Colonic mucosa (tissue), 4 donors: Measurements from ENCODE around the gene FLYWCH2. TPM values are rescaled to one million over a fixed set of nuclear protein-coding genes. Genes with fewer than 3 reads are reported as not detected.
A peak's percentile ranks its signal among the peaks of the same experiment; 100 is the strongest.
"Not testable (repeated sequence)": the region's sequence is repeated elsewhere in the genome, so short reads cannot be mapped to it uniquely, and the experiment has no call there.

ENCODE experiments used
- DNase-seq: peaks from one replicate; pipeline ENCODE4 v3.0.0-alpha.2; 2020
- H3K27ac ChIP-seq: fragments of 200-600 bp; one replicate; pipeline ENCODE4 v1.8.0; 2021
- H3K27me3 ChIP-seq: fragments of 200-600 bp; one replicate; pipeline ENCODE4 v1.8.0; 2021
- H3K36me3 ChIP-seq: fragments of 200-600 bp; one replicate; pipeline ENCODE4 v1.8.0; 2021
- H3K4me1 ChIP-seq: fragments of 200-600 bp; one replicate; pipeline ENCODE4 v1.8.0; 2021; ENCODE audit warnings: mild to moderate bottlenecking
- H3K4me3 ChIP-seq: fragments of 200-600 bp; one replicate; pipeline ENCODE4 v1.8.0; 2021
- H3K9ac ChIP-seq, 2 donors: one replicate each; pipeline ENCODE4 v1.7.0; 2013; ENCODE audit warnings: control low read depth in 2 of 2, low read depth in 2 of 2, low read length in 2 of 2
- H3K9me3 ChIP-seq: fragments of 200-600 bp; one replicate; pipeline ENCODE4 v1.8.0; 2021
- intact Hi-C: fragments of 100-400 bp; cut with DNase I; formaldehyde crosslinking; loops from one replicate; pipeline ENCODE4 v1.14.1; 2022
- total RNA-seq, 2 donors: library from RNA; stranded (reverse); fragmentation: NEBNext Ultra II Directional in 1 of 2; extraction: Animal tissue kit (Norgen Biotek cat#: 25700) in 1 of 2; gene quantifications; one replicate each; pipeline ENCODE4 v1.2.1, GENCODE V29; 2021
- TF ChIP-seq, protein P1 (sequence below): fragments of 200-600 bp; IDR thresholded peaks from one replicate; pipeline ENCODE4 v1.8.0; 2022; ENCODE audit warnings: antibody characterized with exemption, mild to moderate bottlenecking
- donor health status: healthy.
- donor health status: DM: no; HTN: no; CAD: no.
- donor health status: DM: no; HTN: no; CAD: no.

The FLYWCH2 gene
- total RNA-seq, 2 donors from 2014 or later: 16.2 to 24.8 TPM

DNA sequence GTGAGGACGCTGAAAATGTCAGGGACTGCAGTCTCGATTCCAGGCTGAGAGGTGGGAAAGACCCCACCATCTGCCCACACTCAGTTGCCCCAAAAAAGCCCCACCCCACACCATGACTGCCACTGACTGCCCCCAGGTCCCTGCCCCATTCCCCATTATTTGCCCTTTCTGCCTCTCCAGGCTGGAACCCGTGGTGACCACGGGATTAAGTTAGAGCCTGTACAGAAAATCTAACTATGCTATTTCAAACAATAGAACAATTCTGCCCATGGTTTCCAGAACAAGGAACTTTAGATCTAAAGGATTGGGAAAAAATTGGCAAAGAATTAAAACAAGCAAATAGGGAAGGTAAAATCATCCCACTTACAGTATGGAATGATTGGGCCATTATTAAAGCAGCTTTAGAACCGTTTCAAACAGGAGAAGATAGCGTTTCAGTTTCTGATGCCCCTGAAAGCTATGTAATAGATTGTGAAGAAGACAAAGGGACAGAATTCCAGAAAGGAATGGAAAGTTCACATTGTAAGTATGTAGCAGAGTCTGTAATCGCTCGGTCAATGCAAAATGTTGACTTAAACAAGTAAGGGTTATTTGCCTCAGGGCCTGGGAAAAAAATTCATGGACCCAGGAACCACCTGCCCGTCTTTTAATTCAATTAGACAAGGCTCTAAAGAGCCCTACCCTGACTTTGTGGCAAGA lies 43.1 kb downstream of the FLYWCH2 start:
- H3K4me1 ChIP-seq: peaks cover 3% of the 10 kb centered on the region
- H3K36me3 ChIP-seq: no peaks in the 10 kb centered on the region
- DNase-seq: no peak
- intact Hi-C loops: no loop called here
- H3K4me3 ChIP-seq: no peak overlapping the region
- H3K27me3 ChIP-seq: no peaks in the 10 kb centered on the region
- no peaks in the 10 kb centered on the region for H3K9me3 ChIP-seq
- H3K27ac ChIP-seq: no peak overlapping the region
- TF ChIP-seq, protein P1, sequence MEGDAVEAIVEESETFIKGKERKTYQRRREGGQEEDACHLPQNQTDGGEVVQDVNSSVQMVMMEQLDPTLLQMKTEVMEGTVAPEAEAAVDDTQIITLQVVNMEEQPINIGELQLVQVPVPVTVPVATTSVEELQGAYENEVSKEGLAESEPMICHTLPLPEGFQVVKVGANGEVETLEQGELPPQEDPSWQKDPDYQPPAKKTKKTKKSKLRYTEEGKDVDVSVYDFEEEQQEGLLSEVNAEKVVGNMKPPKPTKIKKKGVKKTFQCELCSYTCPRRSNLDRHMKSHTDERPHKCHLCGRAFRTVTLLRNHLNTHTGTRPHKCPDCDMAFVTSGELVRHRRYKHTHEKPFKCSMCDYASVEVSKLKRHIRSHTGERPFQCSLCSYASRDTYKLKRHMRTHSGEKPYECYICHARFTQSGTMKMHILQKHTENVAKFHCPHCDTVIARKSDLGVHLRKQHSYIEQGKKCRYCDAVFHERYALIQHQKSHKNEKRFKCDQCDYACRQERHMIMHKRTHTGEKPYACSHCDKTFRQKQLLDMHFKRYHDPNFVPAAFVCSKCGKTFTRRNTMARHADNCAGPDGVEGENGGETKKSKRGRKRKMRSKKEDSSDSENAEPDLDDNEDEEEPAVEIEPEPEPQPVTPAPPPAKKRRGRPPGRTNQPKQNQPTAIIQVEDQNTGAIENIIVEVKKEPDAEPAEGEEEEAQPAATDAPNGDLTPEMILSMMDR: no peak
- no peak overlapping the region for H3K9ac ChIP-seq

DNA sequence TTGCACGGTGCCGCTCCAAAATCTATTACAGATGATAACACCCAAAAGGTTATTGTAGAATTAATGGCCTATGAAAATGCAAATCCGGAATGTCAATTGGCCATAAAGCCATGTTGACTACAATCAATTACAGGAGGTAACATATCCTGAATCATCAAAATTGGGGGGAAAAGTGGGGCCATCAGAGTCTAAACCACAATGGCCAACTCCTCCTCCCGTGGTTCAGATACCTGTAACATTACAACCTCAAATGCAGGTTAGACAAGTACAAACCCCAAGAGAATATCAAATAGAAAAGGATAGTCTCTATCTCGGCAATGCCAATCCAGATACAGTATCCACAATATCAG lies 43.6 kb downstream of the FLYWCH2 start:
- intact Hi-C loops: no loop called here
- Histone ChIP-seq H3K27ac (no peak overlapping the region), H3K4me1 (peaks cover 3% of the 10 kb centered on the region), H3K9me3 (no peaks in the 10 kb centered on the region), H3K4me3 (no peak overlapping the region), H3K27me3 (no peaks in the 10 kb centered on the region), H3K36me3 (no peaks in the 10 kb centered on the region), H3K9ac (no peak overlapping the region)
- TF ChIP-seq, protein P1: no peak
- DNase-seq: no peak

DNA sequence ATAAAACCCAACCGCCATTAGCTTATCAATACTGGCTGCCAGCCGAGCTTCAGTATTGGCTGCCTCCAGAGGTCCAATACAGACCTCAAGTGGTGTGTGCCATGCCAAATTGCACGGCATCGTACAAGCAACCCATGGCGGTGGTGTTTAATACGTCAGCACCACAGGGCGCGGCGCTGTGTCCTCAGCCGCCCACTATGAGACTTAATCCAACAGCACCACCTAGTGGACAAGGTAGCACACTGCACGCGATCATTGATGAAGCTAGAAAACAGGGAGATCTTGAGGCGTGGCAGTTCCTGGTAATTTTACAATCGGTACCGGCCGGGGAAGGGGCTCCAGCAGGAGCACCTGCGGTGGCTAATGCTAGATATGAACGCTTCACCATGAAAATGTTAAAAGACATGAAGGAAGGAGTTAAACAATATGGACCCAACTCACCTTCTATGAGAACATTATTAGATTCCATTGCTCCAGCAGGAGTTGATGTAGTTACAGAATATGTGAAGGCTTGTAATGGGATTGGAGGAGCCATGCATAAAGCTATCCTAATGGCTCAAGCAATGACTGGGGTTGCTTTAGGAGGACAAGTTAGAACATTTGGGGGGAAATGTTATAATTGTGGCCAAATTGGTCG lies 44.1 kb downstream of the FLYWCH2 start:
- H3K9me3 ChIP-seq: no peaks in the 10 kb centered on the region
- H3K27me3 ChIP-seq: no peaks in the 10 kb centered on the region
- TF ChIP-seq, protein P1: peak; percentile 98
- H3K27ac ChIP-seq: no peak overlapping the region
- intact Hi-C loops: no loop called here
- no peaks in the 10 kb centered on the region for H3K36me3 ChIP-seq
- peaks cover 3% of the 10 kb centered on the region for H3K4me1 ChIP-seq
- peak; percentile 93 for DNase-seq
- H3K9ac ChIP-seq: peak overlapping the region in 1 of 2 donors; percentile 24
- no peak overlapping the region for H3K4me3 ChIP-seq

DNA sequence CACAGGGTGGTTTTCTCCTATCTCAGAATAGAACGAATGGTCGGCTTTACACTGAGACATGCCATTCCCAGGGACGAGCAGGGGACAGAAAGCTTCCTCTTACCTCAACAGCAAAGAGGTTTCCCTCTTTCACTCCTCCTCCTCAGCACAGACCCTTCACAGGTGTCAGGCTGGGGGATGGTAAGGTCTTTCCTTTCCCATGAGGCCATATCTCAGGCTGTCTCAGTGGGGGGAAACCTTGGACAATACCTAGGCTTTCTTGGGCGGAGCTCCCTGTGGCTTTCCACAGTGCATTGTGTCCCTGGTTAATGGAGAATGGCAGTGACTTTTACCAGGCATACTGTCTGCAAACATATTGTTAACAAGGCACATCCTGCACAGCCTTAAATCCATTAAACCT lies 45.1 kb downstream of the FLYWCH2 start:
- H3K9ac ChIP-seq, DNase-seq, H3K27me3 ChIP-seq, H3K4me1 ChIP-seq, H3K27ac ChIP-seq, H3K36me3 ChIP-seq, H3K9me3 ChIP-seq, intact Hi-C loops, H3K4me3 ChIP-seq: not testable (repeated sequence)

DNA sequence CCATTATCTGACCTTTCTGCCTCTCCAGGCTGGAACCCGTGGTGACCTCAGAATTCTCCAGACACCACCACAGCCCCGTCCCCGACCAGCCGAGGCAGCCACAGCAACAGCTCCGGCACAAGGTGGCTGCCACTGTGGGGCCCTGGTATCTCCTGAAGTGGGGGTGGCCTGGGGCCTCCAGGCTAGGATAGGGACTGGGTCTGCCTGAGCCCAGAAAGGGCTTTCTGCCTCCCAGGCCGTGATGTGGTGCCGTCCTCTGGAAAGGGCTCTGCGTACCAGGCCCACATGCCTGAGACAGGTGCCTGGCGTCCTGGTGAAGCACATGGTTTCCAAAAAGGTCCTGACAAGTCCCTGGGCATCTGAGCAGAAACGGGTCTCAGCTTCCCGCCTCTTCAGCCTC lies 45.8 kb downstream of the FLYWCH2 start:
- Histone ChIP-seq H3K27me3 (no peaks in the 10 kb centered on the region), H3K9me3 (no peaks in the 10 kb centered on the region), H3K4me1 (peaks cover 3% of the 10 kb centered on the region), H3K27ac (no peak overlapping the region), H3K4me3 (no peak overlapping the region), H3K9ac (no peak overlapping the region), H3K36me3 (no peaks in the 10 kb centered on the region)
- no peak for DNase-seq
- intact Hi-C loops: no loop called here
- TF ChIP-seq, protein P1: no peak

DNA sequence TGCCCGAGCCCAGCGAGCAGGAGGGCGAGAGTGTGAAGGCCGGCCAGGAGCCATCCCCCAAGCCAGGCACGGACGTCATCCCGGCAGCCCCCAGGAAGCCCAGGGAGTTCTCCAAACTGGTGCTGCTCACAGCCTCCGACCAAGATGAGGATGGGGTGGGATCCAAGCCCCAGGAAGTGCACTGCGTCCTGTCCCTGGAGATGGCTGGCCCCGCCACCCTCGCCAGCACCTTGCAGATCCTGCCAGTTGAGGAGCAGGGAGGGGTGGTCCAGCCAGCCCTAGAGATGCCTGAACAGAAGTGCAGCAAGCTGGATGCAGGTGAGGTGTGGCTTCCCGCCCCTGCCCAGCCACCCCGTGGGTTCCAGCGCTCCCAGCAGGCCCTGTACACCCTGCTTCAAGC lies 46.7 kb downstream of the FLYWCH2 start:
- no peaks in the 10 kb centered on the region for H3K9me3 ChIP-seq
- peaks cover 3% of the 10 kb centered on the region for H3K4me1 ChIP-seq
- H3K36me3 ChIP-seq: no peaks in the 10 kb centered on the region
- TF ChIP-seq, protein P1: no peak
- no peak overlapping the region for H3K27ac ChIP-seq
- H3K9ac ChIP-seq: no peak overlapping the region
- intact Hi-C loops: no loop called here
- DNase-seq: no peak
- H3K27me3 ChIP-seq: no peaks in the 10 kb centered on the region
- no peak overlapping the region for H3K4me3 ChIP-seq
